HG03378 (cell line): ENCODE data around the gene SLC5A10.
A peak's percentile ranks its signal among the peaks of the same experiment; 100 is the strongest.
"Not testable (repeated sequence)": the region's sequence is repeated elsewhere in the genome, so short reads cannot be mapped to it uniquely, and the experiment has no call there.

Experiments
- ATAC-seq: cut with Tn5 transposase; IDR thresholded peaks from one replicate; pipeline ENCODE4 v1.9.1; 2021; ENCODE audit warnings: mild to moderate bottlenecking, moderate library complexity; ENCODE audit not compliant: unreplicated experiment

Gene SLC5A10

GRCh38 chr17:19037547-19037946 lies 85.6 kb downstream of the SLC5A10 start:
- not testable (repeated sequence) for ATAC-seq

- ATAC-seq: not testable (repeated sequence)
Observed at GRCh38 chr17:19038007-19038406, 86.0 kb downstream of the SLC5A10 start.

GRCh38 chr17:19038730-19039129 lies 86.8 kb downstream of the SLC5A10 start:
- ATAC-seq: not testable (repeated sequence)

- ATAC-seq: not testable (repeated sequence)
Observed at GRCh38 chr17:19040350-19040749, 88.4 kb downstream of the SLC5A10 start.

- not testable (repeated sequence) for ATAC-seq
Observed at GRCh38 chr17:19041871-19042270, 89.9 kb downstream of the SLC5A10 start.

GRCh38 chr17:19042369-19042768 lies 90.4 kb downstream of the SLC5A10 start:
- not testable (repeated sequence) for ATAC-seq

GRCh38 chr17:19043032-19043431 lies 91.1 kb downstream of the SLC5A10 start:
- ATAC-seq: not testable (repeated sequence)

GRCh38 chr17:19044643-19045042 lies 92.7 kb downstream of the SLC5A10 start:
- ATAC-seq: not testable (repeated sequence)

GRCh38 chr17:19046782-19047375 lies 94.9 kb downstream of the SLC5A10 start, which contains the start of gene GRAP:
Gene GRAP (minus strand): TSS chr17:19046957. CDS start chr17:19046926, 31 bp downstream.
- not testable (repeated sequence) for ATAC-seq

- ATAC-seq: not testable (repeated sequence)
Observed at GRCh38 chr17:19047510-19047909, 95.5 kb downstream of the SLC5A10 start.

GRCh38 chr17:19048826-19049225 lies 96.9 kb downstream of the SLC5A10 start:
- ATAC-seq: not testable (repeated sequence)

- peak; percentile 51 for ATAC-seq
Observed at GRCh38 chr17:19055447-19055846, 103.5 kb downstream of the SLC5A10 start.

GRCh38 chr17:19062009-19062717 lies 110.2 kb downstream of the SLC5A10 start:
- peak; percentile 58 for ATAC-seq

GRCh38 chr17:19062718-19063325 lies 110.9 kb downstream of the SLC5A10 start:
- peak; percentile 65 for ATAC-seq

- ATAC-seq: not testable (repeated sequence)
Observed at GRCh38 chr17:19063326-19063956, 111.5 kb downstream of the SLC5A10 start.

- not testable (repeated sequence) for ATAC-seq
Observed at GRCh38 chr17:19064378-19064777, 112.4 kb downstream of the SLC5A10 start.

GRCh38 chr17:19070318-19071168 lies 118.6 kb downstream of the SLC5A10 start:
- peak; percentile 60 for ATAC-seq
